DOHH2 (cell line): ENCODE measurements around the gene ZDHHC12.
A peak's percentile ranks its signal among the peaks of the same experiment; 100 is the strongest.

Experiments used
- H3F3A ChIP-seq: fragments of 200-600 bp; sonication (generic), shearing (Covaris generic); 2 replicates; pipeline ENCODE4 v1.6.0; 2016; ENCODE audit warnings: antibody characterized with exemption, mild to moderate bottlenecking; ENCODE audit not compliant: control insufficient read depth, insufficient read depth
- H3K27ac ChIP-seq: fragments of 200-600 bp; sonication (generic); 2 replicates; pipeline ENCODE4 v1.5.1; 2014; ENCODE audit warnings: low read depth, mild to moderate bottlenecking, low read length, moderate library complexity
- H3K27me3 ChIP-seq: fragments of 200-600 bp; sonication (generic); 2 replicates; pipeline ENCODE4 v1.6.1; 2014; ENCODE audit warnings: mild to moderate bottlenecking, low read length, mixed read lengths; ENCODE audit not compliant: control insufficient read depth
- H3K36me3 ChIP-seq: fragments of 200-600 bp; sonication (generic); 2 replicates; pipeline ENCODE4 v1.6.1; 2014; ENCODE audit warnings: mild to moderate bottlenecking, low read length, moderate library complexity, mixed read lengths; ENCODE audit not compliant: control insufficient read depth
- H3K4me1 ChIP-seq: fragments of 200-600 bp; sonication (generic); 2 replicates; pipeline ENCODE4 v1.6.1; 2014; ENCODE audit warnings: mild to moderate bottlenecking, low read length, mixed read lengths; ENCODE audit not compliant: control insufficient read depth
- H3K4me2 ChIP-seq: fragments of 200-600 bp; sonication (generic); 2 replicates; pipeline ENCODE4 v1.6.0; 2014; ENCODE audit warnings: mild to moderate bottlenecking, low read length, moderate library complexity
- H3K4me3 ChIP-seq: fragments of 200-600 bp; sonication (generic); 2 replicates; pipeline ENCODE4 v1.5.1; 2014; ENCODE audit warnings: mild to moderate bottlenecking, low read length, mixed read lengths
- H3K79me2 ChIP-seq: fragments of 200-600 bp; sonication (generic); 2 replicates; pipeline ENCODE4 v1.6.1; 2014; ENCODE audit warnings: mild to moderate bottlenecking, low read length, mixed read lengths; ENCODE audit not compliant: control insufficient read depth
- H3K9me2 ChIP-seq: fragments of 200-600 bp; sonication (generic); replicated peaks from 2 replicates; pipeline ENCODE4 v1.6.1; 2014; ENCODE audit warnings: mild to moderate bottlenecking, low read length, mixed read lengths; ENCODE audit not compliant: control insufficient read depth
- H3K9me3 ChIP-seq: fragments of 200-600 bp; sonication (generic); 2 replicates; pipeline ENCODE4 v1.6.1; 2014; ENCODE audit warnings: antibody characterized with exemption, low read length, mixed read lengths; ENCODE audit not compliant: control insufficient read depth, insufficient read depth
- H4K20me1 ChIP-seq: fragments of 200-600 bp; sonication (generic); 2 replicates; pipeline ENCODE4 v1.6.0; 2014; ENCODE audit warnings: low read depth, mild to moderate bottlenecking, antibody characterized with exemption, low read length, moderate library complexity; ENCODE audit not compliant: control insufficient read depth, insufficient read depth
- EZH2phosphoT487 ChIP-seq: fragments of 200-600 bp; sonication (generic); IDR thresholded peaks from 2 replicates; pipeline ENCODE4 v1.6.1; 2017; ENCODE audit warnings: borderline replicate concordance, mild to moderate bottlenecking, antibody characterized with exemption, low read length, moderate library complexity, mixed read lengths
- TF ChIP-seq, protein P1 (sequence below): fragments of 200-600 bp; sonication (generic); IDR thresholded peaks from one replicate; pipeline ENCODE4 v1.5.1; 2014; ENCODE audit warnings: antibody characterized with exemption, mild to moderate bottlenecking, low read depth, low read length; ENCODE audit not compliant: poor library complexity, severe bottlenecking

Gene ZDHHC12

DNA sequence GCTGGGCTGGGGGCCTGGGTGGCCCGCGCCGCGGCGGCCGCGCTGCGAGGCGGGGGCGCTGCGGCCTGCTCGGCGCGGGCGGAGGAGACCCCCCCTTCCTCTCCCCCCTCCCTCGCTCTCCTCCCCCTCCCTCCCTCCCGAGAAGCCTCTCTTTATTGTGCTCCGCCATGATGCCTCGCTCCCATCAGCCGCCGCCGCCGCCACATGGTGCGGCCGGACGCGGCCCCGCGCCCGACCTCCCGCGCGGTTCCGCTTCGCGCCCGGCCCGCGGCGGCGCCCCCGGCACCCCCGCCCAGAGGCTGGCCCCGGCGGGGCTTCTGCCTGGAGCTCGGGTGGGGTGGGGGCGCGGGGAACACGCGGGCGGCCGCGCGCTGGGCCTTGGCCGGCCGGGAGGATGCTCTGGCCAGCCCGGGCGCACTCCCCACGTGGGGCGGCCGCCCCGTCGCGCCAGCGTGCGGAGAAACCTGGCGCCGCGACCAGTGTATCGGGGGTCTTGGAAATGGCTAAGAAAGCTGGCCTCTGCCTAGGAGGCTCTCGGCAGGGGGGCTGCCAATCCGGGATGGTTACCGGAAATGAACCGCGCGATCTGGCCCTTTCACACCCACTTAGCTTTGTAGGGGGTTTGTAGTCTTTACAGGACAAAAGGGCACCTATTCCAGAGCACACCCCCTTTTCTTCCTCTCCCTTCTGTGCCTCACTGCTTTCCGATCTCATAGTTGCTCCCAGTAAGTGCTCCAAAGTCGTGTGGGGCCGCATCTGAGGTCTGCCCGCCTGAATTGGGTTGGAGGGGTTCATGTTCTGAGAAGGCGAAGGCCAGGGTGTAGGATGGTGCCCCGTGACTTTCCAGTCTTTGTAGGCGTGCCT lies 33.9 kb downstream of the ZDHHC12 start:
- H3K36me3 ChIP-seq = peaks cover 75% of the 10 kb centered on the region
- no peaks in the 10 kb centered on the region for H3K9me2 ChIP-seq
- peak overlapping the region; percentile 69 for H3K27ac ChIP-seq
- TF ChIP-seq, protein P1, sequence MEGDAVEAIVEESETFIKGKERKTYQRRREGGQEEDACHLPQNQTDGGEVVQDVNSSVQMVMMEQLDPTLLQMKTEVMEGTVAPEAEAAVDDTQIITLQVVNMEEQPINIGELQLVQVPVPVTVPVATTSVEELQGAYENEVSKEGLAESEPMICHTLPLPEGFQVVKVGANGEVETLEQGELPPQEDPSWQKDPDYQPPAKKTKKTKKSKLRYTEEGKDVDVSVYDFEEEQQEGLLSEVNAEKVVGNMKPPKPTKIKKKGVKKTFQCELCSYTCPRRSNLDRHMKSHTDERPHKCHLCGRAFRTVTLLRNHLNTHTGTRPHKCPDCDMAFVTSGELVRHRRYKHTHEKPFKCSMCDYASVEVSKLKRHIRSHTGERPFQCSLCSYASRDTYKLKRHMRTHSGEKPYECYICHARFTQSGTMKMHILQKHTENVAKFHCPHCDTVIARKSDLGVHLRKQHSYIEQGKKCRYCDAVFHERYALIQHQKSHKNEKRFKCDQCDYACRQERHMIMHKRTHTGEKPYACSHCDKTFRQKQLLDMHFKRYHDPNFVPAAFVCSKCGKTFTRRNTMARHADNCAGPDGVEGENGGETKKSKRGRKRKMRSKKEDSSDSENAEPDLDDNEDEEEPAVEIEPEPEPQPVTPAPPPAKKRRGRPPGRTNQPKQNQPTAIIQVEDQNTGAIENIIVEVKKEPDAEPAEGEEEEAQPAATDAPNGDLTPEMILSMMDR = no peak
- TF ChIP-seq EZH2phosphoT487 = no peak
- H4K20me1 ChIP-seq = peaks cover 32% of the 10 kb centered on the region
- H3K4me3 ChIP-seq = peak overlapping the region; percentile 99
- H3K4me1 ChIP-seq = peaks cover 43% of the 10 kb centered on the region
- H3K4me2 ChIP-seq = peak overlapping the region; percentile 97
- H3K79me2 ChIP-seq = peaks cover 75% of the 10 kb centered on the region
- no peaks in the 10 kb centered on the region for H3K27me3 ChIP-seq
- peaks cover 51% of the 10 kb centered on the region for H3F3A ChIP-seq
- H3K9me3 ChIP-seq = no peaks in the 10 kb centered on the region

DNA sequence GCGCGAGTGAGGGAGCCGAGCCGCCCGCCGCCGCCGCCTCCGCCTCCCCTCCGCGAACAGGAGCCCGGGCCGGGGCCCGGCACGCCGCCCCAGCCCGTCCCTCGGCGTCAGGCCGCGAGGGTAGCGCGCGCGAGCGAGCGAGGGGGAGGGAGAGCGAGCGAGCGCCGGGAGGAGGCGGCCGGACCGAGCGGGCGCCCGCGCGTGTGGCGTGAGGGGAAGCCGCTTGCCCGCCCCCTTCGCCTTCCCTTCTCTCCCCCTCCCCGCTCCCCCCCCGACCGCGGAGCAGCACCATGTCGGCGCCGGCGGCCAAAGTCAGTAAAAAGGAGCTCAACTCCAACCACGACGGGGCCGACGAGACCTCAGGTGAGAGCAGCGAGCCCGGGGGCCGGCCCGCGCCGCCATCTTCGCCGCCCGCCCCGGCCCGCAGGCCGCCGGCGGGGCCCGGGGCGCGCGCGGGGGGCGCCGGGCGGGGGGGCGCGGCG lies 34.6 kb downstream of the ZDHHC12 start:
- Histone ChIP-seq H4K20me1 (peaks cover 33% of the 10 kb centered on the region), H3K36me3 (peaks cover 79% of the 10 kb centered on the region), H3K9me3 (no peaks in the 10 kb centered on the region), H3K27me3 (no peaks in the 10 kb centered on the region), H3F3A (peaks cover 51% of the 10 kb centered on the region), H3K79me2 (peaks cover 82% of the 10 kb centered on the region), H3K4me2 (peak overlapping the region; percentile 28; the same call in 1 of the 2 replicates), H3K4me1 (peaks cover 48% of the 10 kb centered on the region), H3K27ac (peak overlapping the region; percentile 59), H3K9me2 (no peaks in the 10 kb centered on the region), H3K4me3 (peak overlapping the region; percentile 71)
- no peak for TF ChIP-seq EZH2phosphoT487
- TF ChIP-seq, protein P1 = no peak

DNA sequence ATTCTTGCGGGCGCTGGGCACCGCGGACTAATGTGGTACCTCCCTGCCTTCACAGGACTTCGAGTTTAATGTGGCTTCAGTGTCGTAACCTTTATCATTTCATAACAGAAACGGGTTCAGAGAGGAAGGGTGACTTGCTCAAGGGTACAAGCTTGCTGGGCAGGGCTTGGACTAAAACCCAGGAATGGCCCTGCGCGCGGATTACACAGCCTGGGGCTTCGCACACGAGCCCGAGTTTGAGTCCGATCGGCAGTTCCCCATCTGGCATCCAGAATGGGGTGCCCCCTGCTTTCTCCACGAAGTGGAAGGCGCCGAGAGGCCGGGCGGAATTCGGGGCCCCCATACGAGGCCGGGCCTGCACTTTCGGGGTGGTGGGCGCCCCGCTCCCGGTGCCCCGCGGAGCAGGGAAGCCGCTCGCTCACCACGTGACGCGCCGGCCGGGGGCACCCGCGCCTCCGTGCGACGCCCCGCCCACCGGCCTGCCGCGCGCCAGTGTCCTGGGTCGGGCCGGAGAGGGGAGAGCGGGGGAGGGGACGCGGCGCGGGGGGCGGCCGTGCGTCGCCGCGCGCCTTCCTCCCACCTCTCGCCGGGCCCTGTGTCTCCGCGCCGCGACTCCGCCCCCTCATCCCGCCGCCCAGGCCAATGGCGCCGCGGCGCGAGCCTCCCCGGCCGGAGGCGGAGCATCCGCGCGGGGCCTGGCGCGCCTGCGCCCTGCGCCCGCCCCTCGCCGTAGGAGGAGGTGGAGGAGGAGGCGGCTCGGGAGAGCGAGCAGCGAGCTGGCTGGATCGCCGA lies 35.2 kb downstream of the ZDHHC12 start, which contains the start of gene SET:
Gene SET (plus strand): TSS at position 722 of the 792 bp plus-strand sequence. CDS start 361 bp downstream, outside the sequence.
- H3F3A ChIP-seq = peaks cover 49% of the 10 kb centered on the region

More for the DNA sequence above, 35.2 kb downstream of the ZDHHC12 start, which contains the start of gene SET:
- Histone ChIP-seq H3K9me2 (no peaks in the 10 kb centered on the region), H3K36me3 (peaks cover 79% of the 10 kb centered on the region), H4K20me1 (peaks cover 30% of the 10 kb centered on the region), H3K4me3 (peak within 1 kb of the TSS; percentile 99), H3K4me1 (peaks cover 48% of the 10 kb centered on the region), H3K27me3 (no peaks in the 10 kb centered on the region), H3K79me2 (peaks cover 89% of the 10 kb centered on the region), H3K27ac (peak within 1 kb of the TSS; percentile 75), H3K4me2 (peak within 1 kb of the TSS; percentile 97), H3K9me3 (no peaks in the 10 kb centered on the region)
- TF ChIP-seq EZH2phosphoT487 = no peak
- TF ChIP-seq, protein P1 = no peak
